Fibroblast of mammary gland (primary cell): ENCODE results near the gene IDH3B.

Experiments used
- DNase-seq: peaks from one replicate; pipeline ENCODE4 v3.0.0-alpha.2; 2010; ENCODE audit warnings: low read depth
- H3K4me3 ChIP-seq: 2 replicates; pipeline ENCODE4 v1.5.1; 2011; ENCODE audit warnings: low read depth, mild to moderate bottlenecking, low read length, moderate library complexity; ENCODE audit not compliant: control insufficient read depth
- TF ChIP-seq, protein P1 (sequence below): conservative IDR thresholded peaks from 2 replicates; pipeline ENCODE4 v1.5.1; 2011; ENCODE audit warnings: low read depth, low read length, inconsistent platforms; ENCODE audit not compliant: control insufficient read depth, insufficient read depth

The IDH3B gene

DNA sequence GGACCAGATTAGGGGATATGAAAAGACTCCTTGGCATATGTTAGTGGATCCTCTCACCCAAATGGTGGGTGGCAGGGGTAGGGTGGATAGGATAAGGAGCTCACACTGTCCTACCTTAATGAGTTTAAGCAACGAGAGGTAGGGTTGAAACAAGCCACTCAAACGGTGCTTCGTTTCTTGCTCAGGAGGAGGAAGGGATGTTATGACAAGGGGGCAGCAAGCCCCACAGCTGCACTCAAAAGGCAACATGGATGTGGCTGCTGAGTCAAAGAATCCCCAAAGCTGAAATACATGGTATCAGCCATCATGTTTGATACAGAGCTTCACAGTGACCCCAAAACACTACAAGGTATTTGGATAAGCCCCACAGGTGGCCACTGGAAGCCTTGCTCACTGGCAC lies 8.4 kb upstream of the IDH3B start:
- no peak for DNase-seq
- H3K4me3 ChIP-seq = no peak overlapping the region
- TF ChIP-seq, protein P1, sequence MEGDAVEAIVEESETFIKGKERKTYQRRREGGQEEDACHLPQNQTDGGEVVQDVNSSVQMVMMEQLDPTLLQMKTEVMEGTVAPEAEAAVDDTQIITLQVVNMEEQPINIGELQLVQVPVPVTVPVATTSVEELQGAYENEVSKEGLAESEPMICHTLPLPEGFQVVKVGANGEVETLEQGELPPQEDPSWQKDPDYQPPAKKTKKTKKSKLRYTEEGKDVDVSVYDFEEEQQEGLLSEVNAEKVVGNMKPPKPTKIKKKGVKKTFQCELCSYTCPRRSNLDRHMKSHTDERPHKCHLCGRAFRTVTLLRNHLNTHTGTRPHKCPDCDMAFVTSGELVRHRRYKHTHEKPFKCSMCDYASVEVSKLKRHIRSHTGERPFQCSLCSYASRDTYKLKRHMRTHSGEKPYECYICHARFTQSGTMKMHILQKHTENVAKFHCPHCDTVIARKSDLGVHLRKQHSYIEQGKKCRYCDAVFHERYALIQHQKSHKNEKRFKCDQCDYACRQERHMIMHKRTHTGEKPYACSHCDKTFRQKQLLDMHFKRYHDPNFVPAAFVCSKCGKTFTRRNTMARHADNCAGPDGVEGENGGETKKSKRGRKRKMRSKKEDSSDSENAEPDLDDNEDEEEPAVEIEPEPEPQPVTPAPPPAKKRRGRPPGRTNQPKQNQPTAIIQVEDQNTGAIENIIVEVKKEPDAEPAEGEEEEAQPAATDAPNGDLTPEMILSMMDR = no peak

DNA sequence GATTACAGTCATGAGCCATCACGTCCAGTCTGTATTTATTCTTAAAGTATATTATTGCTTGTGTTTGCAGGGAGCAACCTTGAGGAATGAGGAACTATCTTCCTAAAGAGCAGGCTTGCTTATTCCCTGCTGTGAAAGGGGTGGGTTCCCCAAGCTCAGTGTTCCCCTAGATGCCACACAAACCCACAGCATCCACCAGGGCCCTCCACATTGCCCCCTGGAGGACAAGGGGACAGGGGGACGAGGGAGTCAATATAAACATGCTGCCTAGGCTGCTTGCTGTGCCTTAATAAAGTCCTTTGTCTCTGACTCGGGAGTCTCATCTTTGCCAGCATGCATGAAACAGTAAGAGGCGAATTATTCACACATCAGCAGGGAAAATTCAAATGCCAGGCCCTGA lies 8.0 kb upstream of the IDH3B start:
- H3K4me3 ChIP-seq = no peak overlapping the region
- no peak for DNase-seq
- TF ChIP-seq, protein P1 = peak; percentile 17

DNA sequence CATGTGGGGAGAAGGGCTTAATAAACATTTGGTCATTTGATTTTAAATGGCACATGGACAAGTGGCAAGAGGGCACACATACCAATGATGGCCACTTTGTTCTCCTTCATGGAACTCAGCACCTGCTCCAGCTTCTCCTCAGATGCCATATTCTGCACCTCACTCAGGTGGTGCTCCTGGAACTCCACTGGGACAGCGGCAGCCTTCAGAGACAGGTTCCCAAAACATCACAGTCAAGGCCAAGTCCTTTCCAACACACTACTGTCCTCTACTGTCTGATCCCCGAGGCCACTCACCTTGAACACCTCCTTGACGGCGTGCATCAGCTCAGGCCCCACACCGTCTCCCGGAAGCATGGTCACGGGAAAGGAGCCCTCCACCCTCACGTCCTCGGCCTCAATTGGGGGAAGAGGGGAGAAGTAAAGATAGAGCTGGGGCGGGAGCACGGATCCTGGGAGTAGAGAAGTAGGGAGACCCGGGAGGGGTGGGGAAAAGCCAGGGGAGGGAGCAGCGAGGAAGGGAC lies 591 bp downstream of the IDH3B start:
- H3K4me3 ChIP-seq = peak overlapping the region; percentile 97
- no peak for DNase-seq
- TF ChIP-seq, protein P1 = no peak

DNA sequence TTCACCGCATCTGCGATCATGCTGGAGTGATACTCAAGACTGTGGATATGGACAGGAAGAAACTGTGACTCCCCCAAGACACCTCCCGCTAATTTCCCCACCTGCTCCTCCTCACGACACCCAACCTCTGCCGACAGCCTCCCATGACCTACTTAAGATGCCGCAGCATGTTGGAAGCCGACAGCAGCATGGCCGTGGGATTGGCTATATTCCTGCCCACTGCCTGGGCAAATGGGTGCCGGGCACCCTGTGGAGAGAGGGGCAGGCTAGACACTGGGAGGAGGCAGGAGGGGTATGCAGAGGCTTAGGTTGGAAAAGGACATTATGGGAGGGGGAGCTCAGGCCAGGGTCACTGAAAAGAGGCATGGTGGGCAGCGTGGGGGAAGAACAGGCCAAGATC lies 4.5 kb downstream of the IDH3B start:
- DNase-seq = no peak
- TF ChIP-seq, protein P1 = no peak
- H3K4me3 ChIP-seq = no peak overlapping the region

DNA sequence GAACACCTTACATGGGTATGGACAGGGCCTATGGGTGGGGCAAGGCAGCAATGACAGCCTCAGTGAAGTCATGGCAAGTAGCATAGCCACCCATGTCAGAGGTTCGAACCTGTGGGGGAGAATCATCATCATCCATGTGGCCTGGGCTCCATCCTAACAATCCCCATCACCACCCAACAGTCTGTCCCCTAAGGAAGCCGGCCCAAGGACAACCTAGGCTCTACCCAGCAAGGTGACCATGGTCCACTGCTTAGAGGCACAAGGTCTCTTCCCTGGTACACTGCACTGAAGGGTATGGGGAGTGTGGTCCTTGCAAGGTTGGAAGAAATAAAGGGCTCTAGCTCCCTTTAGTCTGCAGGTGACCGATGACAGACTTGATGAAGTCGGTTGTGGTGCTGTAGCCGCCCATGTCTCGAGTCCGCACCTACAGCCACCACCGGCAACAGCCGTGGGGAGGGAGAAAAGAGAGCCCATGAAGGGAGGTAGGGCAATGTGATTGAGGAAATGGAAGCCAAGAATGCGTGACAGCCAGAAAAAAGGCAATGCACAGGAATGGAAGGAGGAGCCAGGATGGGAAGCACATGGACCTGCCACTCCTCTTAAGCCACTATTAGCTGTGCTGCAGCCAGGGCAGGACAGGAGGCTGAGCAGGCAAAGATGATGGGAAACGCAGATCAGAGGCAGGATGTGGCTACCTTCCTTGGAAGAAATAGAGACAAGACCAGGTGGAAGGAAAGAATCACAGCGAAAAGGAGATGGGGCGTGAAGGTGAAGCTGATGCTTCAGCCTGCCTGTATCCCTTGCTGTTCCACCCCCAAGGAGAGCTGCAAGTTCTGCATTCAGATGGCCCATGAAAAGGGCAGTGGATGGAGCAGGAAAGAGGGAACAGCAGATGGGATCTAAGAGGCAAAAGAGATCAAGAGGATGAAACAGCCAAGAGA lies 5.3 kb downstream of the IDH3B start:
- peak; percentile 15 for DNase-seq
- no peak overlapping the region for H3K4me3 ChIP-seq
- TF ChIP-seq, protein P1 = no peak

DNA sequence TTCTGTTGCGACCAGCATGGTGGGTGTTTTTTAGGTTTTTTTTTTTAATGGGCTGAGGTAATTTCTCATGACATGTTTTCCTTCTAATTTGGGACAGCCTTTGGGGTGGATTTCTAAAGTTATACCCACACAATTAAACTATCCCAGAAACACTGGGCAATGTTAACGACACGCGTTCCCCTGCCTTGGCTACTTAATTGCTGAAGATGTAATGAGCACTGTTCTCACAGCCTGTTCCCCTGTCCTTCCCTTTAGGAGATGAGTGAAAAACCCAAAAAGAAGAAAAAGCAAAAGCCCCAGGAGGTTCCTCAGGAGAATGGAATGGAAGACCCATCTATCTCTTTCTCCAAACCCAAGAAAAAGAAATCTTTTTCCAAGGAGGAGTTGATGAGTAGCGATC lies 6.3 kb downstream of the IDH3B start:
- TF ChIP-seq, protein P1 = no peak
- no peak overlapping the region for H3K4me3 ChIP-seq
- DNase-seq = no peak

DNA sequence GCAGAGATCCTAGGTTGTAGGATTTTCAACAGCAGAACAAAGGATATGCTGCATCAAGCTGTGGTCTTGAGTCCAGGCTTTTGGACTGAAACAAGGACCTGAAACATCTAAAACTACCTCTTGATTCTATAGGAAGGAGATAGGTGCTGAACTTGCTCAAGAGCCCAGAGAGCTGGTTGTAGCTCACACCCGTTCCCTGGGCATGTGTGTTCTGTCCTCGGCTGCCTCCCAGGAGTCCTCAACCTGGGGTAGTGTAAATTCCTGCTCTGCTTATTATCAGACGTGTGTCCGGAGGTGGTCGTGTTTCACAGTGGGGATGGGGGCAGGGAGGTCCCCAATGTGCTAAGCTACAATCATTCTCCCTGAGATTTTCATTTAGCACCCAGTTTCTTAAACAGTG lies 6.8 kb downstream of the IDH3B start:
- DNase-seq = no peak
- TF ChIP-seq, protein P1 = no peak
- H3K4me3 ChIP-seq = no peak overlapping the region
